ENCODE measurements around the gene CPD.

GRCh38 chr17:30346221-30346795 lies 32.4 kb upstream of the CPD start:
- TF ChIP-seq CTCF (IDR thresholded peaks at IDR 0.05; ENCODE audit: low read depth, low read length) (no peak), EZH2phosphoT487 (IDR thresholded peaks at IDR 0.05; ENCODE audit: low read depth) (no peak)

Data from OCI-LY3 (cell line).